Activated naive CD4-positive, alpha-beta T cell treated with anti-CD3 and anti-CD28 coated beads, Interleukin-2, amount 50 U/mL, for 72 hours (primary cell): ENCODE measurements around the gene ABLIM1. TPM values are rescaled to one million over a fixed set of nuclear protein-coding genes. Genes with fewer than 3 reads are reported as not detected.

Source experiments
- ATAC-seq, 2 donors: fragments of 150-1000 bp; cut with Tn5 transposase; 2 replicates each; pipeline ENCODE4 v1.10.0; 2021; ENCODE audit warnings: mild to moderate bottlenecking in 2 of 2, moderate library complexity in 2 of 2
- DNase-seq, 2 donors: peaks; one replicate each; pipeline ENCODE4 v3.0.0; 2021 to 2022; ENCODE audit warnings: low spot score in 2 of 2
- H3K27ac Mint-ChIP-seq, 2 donors: one replicate each; pipeline ENCODE4 v1.8.0; 2022; ENCODE audit warnings: mild to moderate bottlenecking in 2 of 2, mixed read lengths in 2 of 2
- H3K36me3 Mint-ChIP-seq, 2 donors: one replicate each; pipeline ENCODE4 v1.8.0; 2022; ENCODE audit warnings: mixed read lengths in 2 of 2
- H3K9me3 Mint-ChIP-seq, 2 donors: one replicate each; pipeline ENCODE4 v1.8.0; 2022; ENCODE audit warnings: mixed read lengths in 2 of 2
- total RNA-seq, 2 donors: library from RNA; stranded (reverse); gene quantifications; one replicate each; pipeline ENCODE4 v1.2.3, GENCODE V29; 2022

The ABLIM1 gene
- total RNA-seq, 2 donors from 2014 or later: 155 to 190 TPM

GRCh38 chr10:114474989-114475388, 183.1 kb downstream of the ABLIM1 start:
- no peak for ATAC-seq
- H3K36me3 Mint-ChIP-seq: peaks cover 0 to 22% of the 10 kb centered on the region in 2 donors
- no peak for DNase-seq
- no peaks in the 10 kb centered on the region for H3K9me3 Mint-ChIP-seq
- peak overlapping the region; percentile 3 to 70 for H3K27ac Mint-ChIP-seq

- peaks cover 0 to 15% of the 10 kb centered on the region in 2 donors for H3K36me3 Mint-ChIP-seq
- ATAC-seq: no peak
- peak overlapping the region in 1 of 2 donors; percentile 70 for H3K27ac Mint-ChIP-seq
These were observed 184.3 kb downstream of the ABLIM1 start for GRCh38 chr10:114473776-114474175.

GRCh38 chr10:114472877-114473253, 185.2 kb downstream of the ABLIM1 start:
- peak overlapping the region in 1 of 2 donors; percentile 21 for H3K27ac Mint-ChIP-seq
- no peak for ATAC-seq
- H3K36me3 Mint-ChIP-seq: peaks cover 0 to 9% of the 10 kb centered on the region in 2 donors
- DNase-seq: no peak
- no peaks in the 10 kb centered on the region for H3K9me3 Mint-ChIP-seq

More at GRCh38 chr10:114473776-114474175, 184.3 kb downstream of the ABLIM1 start:
- H3K9me3 Mint-ChIP-seq: no peaks in the 10 kb centered on the region
- no peak for DNase-seq

DNA sequence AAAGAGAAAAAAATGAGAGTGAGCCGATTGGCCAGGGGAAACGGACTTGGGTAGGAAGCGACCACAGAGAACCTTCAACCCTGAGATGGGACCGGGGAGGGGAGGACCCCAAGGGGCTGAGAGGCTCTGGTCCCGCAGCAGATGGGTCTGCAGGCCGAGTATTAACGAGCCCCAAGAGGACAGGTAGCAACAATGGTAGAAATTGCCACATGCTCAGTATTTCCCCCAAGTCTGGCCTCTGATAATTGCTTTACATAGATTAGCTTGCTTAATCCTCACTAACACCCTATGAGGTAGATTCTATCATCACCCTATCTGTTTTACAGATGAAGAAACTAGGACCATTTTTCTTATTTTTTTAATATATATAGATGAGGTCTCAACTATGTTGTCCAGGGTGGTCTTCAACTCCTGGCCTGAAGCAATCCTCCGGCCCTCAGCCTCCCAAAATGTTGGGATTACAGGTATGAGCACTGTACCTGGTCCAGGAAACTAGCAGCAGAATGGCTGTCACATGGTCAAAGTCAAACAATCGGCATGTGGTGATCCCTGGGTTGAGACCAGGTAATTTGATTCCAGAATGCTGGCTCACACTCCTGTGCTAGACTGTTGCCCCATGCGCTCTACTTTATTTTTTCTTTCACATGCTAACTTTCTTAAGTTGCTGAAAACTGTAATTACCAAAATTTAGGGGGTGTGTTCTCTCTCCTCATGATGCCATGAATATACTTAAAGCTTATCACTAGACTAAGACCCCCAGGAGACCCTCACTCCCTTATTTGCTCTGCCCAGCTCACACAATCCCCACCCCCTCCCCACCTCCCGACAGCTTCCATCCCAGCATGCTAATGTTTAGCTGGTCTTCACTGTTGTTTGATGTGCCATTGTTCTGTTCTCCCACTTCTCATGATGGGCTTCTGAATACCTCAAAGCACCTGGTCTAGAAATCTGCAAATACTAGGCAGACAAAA, 185.9 kb downstream of the ABLIM1 start:
- Mint-ChIP-seq H3K36me3 (peaks cover 0 to 9% of the 10 kb centered on the region in 2 donors), H3K27ac (peak overlapping the region; percentile 21 to 44), H3K9me3 (no peaks in the 10 kb centered on the region)
- ATAC-seq (peak in 1 of 2 donors; percentile 20), DNase-seq (no peak)

DNA sequence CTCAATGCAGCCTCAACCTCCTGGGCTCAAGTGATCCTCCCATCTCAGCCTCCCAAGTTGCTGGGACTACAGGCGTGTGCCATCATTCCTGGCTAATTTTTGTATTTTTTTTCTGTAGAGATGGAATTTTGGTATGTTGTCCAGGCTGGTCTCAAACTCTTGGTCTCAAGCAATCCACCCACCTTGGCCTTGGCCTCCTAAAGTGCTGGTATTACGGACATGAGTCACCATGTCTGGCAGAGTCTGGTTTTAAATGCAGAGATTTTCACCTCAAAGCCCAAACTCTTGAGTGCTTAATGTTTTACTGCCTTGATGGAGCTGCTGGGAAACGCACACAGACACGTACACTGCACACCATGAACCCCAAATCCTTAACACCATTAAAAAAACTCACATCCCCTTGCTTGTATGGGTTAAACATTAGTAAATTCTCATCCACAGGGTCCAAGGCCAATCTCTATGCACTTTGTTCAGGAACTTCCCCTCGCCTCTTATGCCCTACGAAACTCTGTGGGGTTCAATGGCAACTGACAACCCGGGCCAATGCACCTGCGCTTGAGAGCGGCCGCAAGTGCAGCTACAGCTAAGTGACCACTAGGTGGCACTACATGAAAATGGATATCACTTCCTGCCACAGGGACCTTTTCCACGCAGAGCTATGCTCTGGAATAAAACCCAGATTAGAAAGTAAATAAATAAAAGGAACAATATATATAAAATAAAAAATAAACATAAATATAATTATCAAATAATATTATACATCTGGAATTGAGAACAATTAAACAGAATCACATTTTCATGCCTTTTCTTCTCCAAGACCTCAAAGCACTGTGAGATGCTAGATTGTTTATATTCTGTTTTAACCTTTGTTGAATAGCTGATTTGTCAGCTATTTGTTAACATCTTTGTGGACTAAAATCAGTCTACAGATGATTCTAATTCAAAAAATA, 186.8 kb downstream of the ABLIM1 start:
- peak; percentile 77 to 88 for ATAC-seq
- peak; percentile 61 to 65 for DNase-seq
- Mint-ChIP-seq H3K27ac (peak overlapping the region in 1 of 2 donors; percentile 63), H3K9me3 (no peaks in the 10 kb centered on the region), H3K36me3 (peaks cover 0 to 9% of the 10 kb centered on the region in 2 donors)

- peaks cover 0 to 9% of the 10 kb centered on the region in 2 donors for H3K36me3 Mint-ChIP-seq
- no peak overlapping the region for H3K27ac Mint-ChIP-seq
- DNase-seq (no peak), ATAC-seq (no peak)
- no peaks in the 10 kb centered on the region for H3K9me3 Mint-ChIP-seq
These were observed 187.7 kb downstream of the ABLIM1 start for GRCh38 chr10:114470361-114470760.

DNA sequence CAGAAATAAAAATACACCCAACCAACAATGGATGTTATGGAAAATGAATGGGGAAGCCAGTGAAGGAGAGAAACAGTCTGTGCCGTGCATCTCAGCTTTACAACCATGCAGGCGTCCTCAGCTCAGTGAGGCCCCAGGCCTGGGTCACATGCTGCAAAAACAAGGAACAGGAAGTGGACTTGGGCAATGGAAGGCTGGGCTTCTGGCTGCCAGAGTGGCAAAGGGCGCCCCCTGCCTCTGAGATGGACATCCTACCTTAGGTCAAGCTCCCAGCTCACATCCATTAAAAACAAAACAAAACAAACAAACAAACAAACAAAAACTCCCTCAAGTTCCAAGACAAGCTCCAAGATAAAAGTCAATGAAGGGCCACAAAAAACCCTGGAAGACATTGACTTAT, 199.1 kb downstream of the ABLIM1 start:
- Mint-ChIP-seq H3K27ac (peak overlapping the region; percentile 9 to 44), H3K36me3 (peaks cover 4 to 20% of the 10 kb centered on the region in 2 donors), H3K9me3 (no peaks in the 10 kb centered on the region)
- DNase-seq: peak in 1 of 2 donors; percentile 25
- peak; percentile 37 to 44 for ATAC-seq

GRCh38 chr10:114458216-114458920, 199.7 kb downstream of the ABLIM1 start:
- H3K36me3 Mint-ChIP-seq: peaks cover 4 to 20% of the 10 kb centered on the region in 2 donors
- ATAC-seq (no peak), DNase-seq (no peak)
- H3K27ac Mint-ChIP-seq: no peak overlapping the region
- H3K9me3 Mint-ChIP-seq: no peaks in the 10 kb centered on the region

- no peak for ATAC-seq
- DNase-seq: no peak
- peaks cover 0 to 18% of the 10 kb centered on the region in 2 donors for H3K36me3 Mint-ChIP-seq
These were observed 204.5 kb downstream of the ABLIM1 start for GRCh38 chr10:114453576-114453975.

GRCh38 chr10:114448897-114449296, 209.2 kb downstream of the ABLIM1 start:
- ATAC-seq: no peak
- Mint-ChIP-seq H3K36me3 (peaks cover 0 to 21% of the 10 kb centered on the region in 2 donors), H3K9me3 (no peaks in the 10 kb centered on the region), H3K27ac (no peak overlapping the region)
- DNase-seq: no peak

More at GRCh38 chr10:114453576-114453975, 204.5 kb downstream of the ABLIM1 start:
- H3K27ac Mint-ChIP-seq: no peak overlapping the region
- no peaks in the 10 kb centered on the region for H3K9me3 Mint-ChIP-seq

- H3K27ac Mint-ChIP-seq: peak overlapping the region; percentile 28 to 77
- H3K9me3 Mint-ChIP-seq: no peaks in the 10 kb centered on the region
- DNase-seq: no peak
- ATAC-seq: no peak
- H3K36me3 Mint-ChIP-seq: peaks cover 4 to 17% of the 10 kb centered on the region in 2 donors
These were observed 212.7 kb downstream of the ABLIM1 start for GRCh38 chr10:114445332-114445731.

- Mint-ChIP-seq H3K9me3 (no peaks in the 10 kb centered on the region), H3K27ac (peak overlapping the region; percentile 28 to 77)
- ATAC-seq: no peak
These were observed 213.3 kb downstream of the ABLIM1 start for GRCh38 chr10:114444819-114445218.

DNA sequence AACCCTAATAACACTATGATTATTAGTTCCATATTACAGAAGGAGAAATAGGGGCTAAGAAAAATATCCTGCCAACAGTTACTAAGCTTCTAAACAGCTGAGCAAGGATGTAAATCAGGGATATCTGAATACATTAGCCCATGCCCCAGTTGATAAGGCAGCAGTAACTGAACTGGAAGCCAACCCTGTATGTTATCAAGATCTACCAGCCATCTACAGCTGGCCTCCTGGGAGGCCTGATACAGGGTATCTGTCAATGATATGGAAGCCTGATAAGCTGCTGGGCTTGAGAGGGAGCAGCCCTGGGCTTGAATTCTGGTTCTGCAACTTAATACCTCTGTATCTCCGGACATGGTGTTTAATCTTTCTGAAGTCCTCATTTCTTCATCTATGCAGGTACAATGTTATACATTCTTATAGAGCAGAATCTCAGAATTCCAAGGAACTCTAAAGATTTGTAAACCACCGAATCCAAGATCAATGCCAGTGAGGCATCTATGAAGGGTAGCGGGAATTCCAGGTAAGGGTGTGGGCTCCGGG, 215.9 kb downstream of the ABLIM1 start:
- Mint-ChIP-seq H3K9me3 (no peaks in the 10 kb centered on the region), H3K36me3 (peaks cover 11 to 30% of the 10 kb centered on the region in 2 donors), H3K27ac (peak overlapping the region in 1 of 2 donors; percentile 17)
- no peak for DNase-seq
- no peak for ATAC-seq

More at GRCh38 chr10:114444819-114445218, 213.3 kb downstream of the ABLIM1 start:
- no peak for DNase-seq
- peaks cover 4 to 19% of the 10 kb centered on the region in 2 donors for H3K36me3 Mint-ChIP-seq

- peaks cover 15 to 30% of the 10 kb centered on the region in 2 donors for H3K36me3 Mint-ChIP-seq
These were observed 217.0 kb downstream of the ABLIM1 start for GRCh38 chr10:114441107-114441506.

DNA sequence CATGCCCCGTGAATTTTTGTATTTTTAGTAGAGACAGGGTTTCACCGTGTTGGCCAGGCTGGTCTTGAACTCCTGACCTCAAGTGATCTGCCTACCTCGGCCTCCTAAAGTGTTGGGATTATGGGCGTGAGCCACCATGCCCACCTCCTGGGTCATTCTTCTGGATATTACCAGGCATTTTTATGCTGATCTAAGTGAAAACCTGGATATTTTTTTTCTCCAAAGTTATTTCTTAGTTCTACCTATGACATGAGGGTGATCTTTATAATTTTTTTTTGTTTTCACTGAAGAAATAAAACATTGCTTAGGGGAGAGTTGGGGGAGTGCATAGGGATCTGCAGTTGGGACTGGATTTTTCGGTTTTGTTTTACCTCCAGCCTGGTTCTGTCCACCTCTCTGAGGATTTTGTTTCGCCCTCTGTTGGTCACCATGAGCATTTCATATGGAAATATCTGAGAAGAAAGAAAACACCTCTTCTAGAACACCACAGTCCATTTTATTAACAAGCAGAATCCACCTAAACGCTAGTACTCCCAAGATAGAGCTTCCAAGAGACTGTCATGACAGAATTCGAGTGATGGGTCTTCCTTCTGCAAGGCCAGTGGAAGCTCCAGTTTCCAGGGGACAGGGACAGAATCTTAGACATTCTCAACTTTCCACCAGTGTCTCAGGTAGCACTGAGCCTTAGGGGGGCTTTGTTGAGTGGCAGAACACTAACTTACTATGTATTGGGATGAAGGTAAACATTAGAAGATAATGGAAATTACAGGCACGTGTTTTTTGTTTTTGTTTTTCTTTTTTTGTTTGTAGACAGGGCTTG, 220.4 kb downstream of the ABLIM1 start:
- Mint-ChIP-seq H3K9me3 (no peaks in the 10 kb centered on the region), H3K36me3 (peaks cover 18 to 29% of the 10 kb centered on the region in 2 donors), H3K27ac (peak overlapping the region in 1 of 2 donors; percentile 53)
- ATAC-seq: no peak
- no peak for DNase-seq

More at GRCh38 chr10:114441107-114441506, 217.0 kb downstream of the ABLIM1 start:
- DNase-seq (no peak), ATAC-seq (no peak)
- peak overlapping the region; percentile 54 to 85 for H3K27ac Mint-ChIP-seq
- no peaks in the 10 kb centered on the region for H3K9me3 Mint-ChIP-seq
